ENCODE data around the gene GRIN1. TPM values are rescaled to one million over a fixed set of nuclear protein-coding genes. Genes with fewer than 3 reads are reported as not detected.

Gene GRIN1
- total and polyA plus RNA-seq, 4 donors: 0.06 to 0.51 (median 0.34) TPM

- Histone ChIP-seq H3K27me3 (ENCODE audit: control insufficient read depth in 3 of 3, insufficient read depth in 3 of 3, low read length in 2 of 3) (peaks cover 9 to 54% (median 30%) of the 10 kb centered on the region in 3 donors), H3K4me1 (ENCODE audit: control insufficient read depth in 5 of 5, insufficient read depth in 5 of 5, low read length in 5 of 5) (peaks cover 0 to 18% (median 0%) of the 10 kb centered on the region in 5 donors), H3K27ac (ENCODE audit: low read depth in 1 of 2, low read length in 1 of 2) (no peak overlapping the region), H3K9ac (ENCODE audit: insufficient read depth in 1 of 2, low read length in 2 of 2) (no peak overlapping the region), H3K9me3 (ENCODE audit: control insufficient read depth in 4 of 4, insufficient read depth in 3 of 4, low read length in 3 of 4) (no peaks in the 10 kb centered on the region), H3K4me3 (no peak overlapping the region), H3K36me3 (ENCODE audit: control insufficient read depth in 4 of 4, insufficient read depth in 4 of 4, low read length in 4 of 4) (no peaks in the 10 kb centered on the region)
- no peak for TF ChIP-seq CTCF (IDR thresholded peaks at IDR 0.05; ENCODE audit: control extremely low read depth, extremely low read depth)
- ATAC-seq (ENCODE audit: insufficient read depth, low FRiP score) (no peak), DNase-seq (no peak)
- 25 to 40% methylated on average over 31 to 44 of the region's 44 CpGs for WGBS, 2 donors
Measured at GRCh38 chr9:137167277-137167746, 28.4 kb downstream of the GRIN1 start.

- TF ChIP-seq CTCF (IDR thresholded peaks at IDR 0.05; ENCODE audit: control extremely low read depth, extremely low read depth): no peak
- Histone ChIP-seq H3K27me3 (ENCODE audit: control insufficient read depth in 3 of 3, insufficient read depth in 3 of 3, low read length in 2 of 3) (peaks cover 9 to 49% (median 30%) of the 10 kb centered on the region in 3 donors), H3K4me1 (ENCODE audit: control insufficient read depth in 5 of 5, insufficient read depth in 5 of 5, low read length in 5 of 5) (peaks cover 0 to 17% (median 0%) of the 10 kb centered on the region in 5 donors), H3K27ac (ENCODE audit: low read depth in 1 of 2, low read length in 1 of 2) (no peak overlapping the region), H3K4me3 (no peak overlapping the region), H3K36me3 (ENCODE audit: control insufficient read depth in 4 of 4, insufficient read depth in 4 of 4, low read length in 4 of 4) (no peaks in the 10 kb centered on the region), H3K9ac (ENCODE audit: insufficient read depth in 1 of 2, low read length in 2 of 2) (no peak overlapping the region), H3K9me3 (ENCODE audit: control insufficient read depth in 4 of 4, insufficient read depth in 3 of 4, low read length in 3 of 4) (no peaks in the 10 kb centered on the region)
- peak; percentile 16 for ATAC-seq (ENCODE audit: insufficient read depth, low FRiP score)
- DNase-seq: peak; percentile 30 to 49 (median 47)
- WGBS, 2 donors: 7 to 12% methylated on average over 45 to 57 of the region's 57 CpGs
Measured at GRCh38 chr9:137167747-137168572, 29.0 kb downstream of the GRIN1 start.

GRCh38 chr9:137168573-137168903, 29.6 kb downstream of the GRIN1 start:
- TF ChIP-seq CTCF (IDR thresholded peaks at IDR 0.05; ENCODE audit: control extremely low read depth, extremely low read depth): no peak
- Histone ChIP-seq H3K4me1 (ENCODE audit: control insufficient read depth in 5 of 5, insufficient read depth in 5 of 5, low read length in 5 of 5) (peaks cover 0 to 16% (median 0%) of the 10 kb centered on the region in 5 donors), H3K9ac (ENCODE audit: insufficient read depth in 1 of 2, low read length in 2 of 2) (no peak overlapping the region), H3K9me3 (ENCODE audit: control insufficient read depth in 4 of 4, insufficient read depth in 3 of 4, low read length in 3 of 4) (no peaks in the 10 kb centered on the region), H3K4me3 (no peak overlapping the region), H3K27ac (ENCODE audit: low read depth in 1 of 2, low read length in 1 of 2) (no peak overlapping the region), H3K36me3 (ENCODE audit: control insufficient read depth in 4 of 4, insufficient read depth in 4 of 4, low read length in 4 of 4) (no peaks in the 10 kb centered on the region), H3K27me3 (ENCODE audit: control insufficient read depth in 3 of 3, insufficient read depth in 3 of 3, low read length in 2 of 3) (peaks cover 9 to 46% (median 26%) of the 10 kb centered on the region in 3 donors)
- 1% methylated on average over 26 to 36 of the region's 36 CpGs for WGBS, 2 donors
- ATAC-seq (ENCODE audit: insufficient read depth, low FRiP score) (no peak), DNase-seq (no peak)
